Ovary (tissue), 9 donors: Measurements from ENCODE around the gene MRPL4. TPM values are rescaled to one million over a fixed set of nuclear protein-coding genes. Genes with fewer than 3 reads are reported as not detected.

Experiments
- DNase-seq, 5 donors: peaks; one replicate each; pipeline ENCODE4 v3.0.0-alpha.2; 2019 to 2020
- H3K27ac ChIP-seq, 2 donors: fragments of 200-600 bp; one replicate each; pipeline versions ENCODE4 v1.5.1 to v1.8.0; 2019 to 2022
- H3K27me3 ChIP-seq: fragments of 200-600 bp; one replicate; pipeline ENCODE4 v1.8.0; 2022
- H3K36me3 ChIP-seq: fragments of 200-600 bp; sonication (generic); one replicate; pipeline ENCODE4 v1.5.1; 2019
- H3K4me1 ChIP-seq: one replicate; pipeline ENCODE4 v1.8.1; 2013; ENCODE audit warnings: mild to moderate bottlenecking, moderate library complexity; ENCODE audit not compliant: insufficient read depth
- H3K4me3 ChIP-seq: fragments of 200-600 bp; sonication (generic); one replicate; pipeline ENCODE4 v1.5.1; 2017
- H3K9me3 ChIP-seq, 2 donors: fragments of 200-600 bp in 1 of 2; sonication (generic) in 1 of 2; one replicate each; pipeline versions ENCODE4 v1.5.1 to v1.8.1; 2013 to 2019; ENCODE audit warnings: mild to moderate bottlenecking in 1 of 2, moderate library complexity in 1 of 2
- CTCF ChIP-seq, 3 donors: fragments of 450-650 bp in 2 of 3; fragments of 200-600 bp in 1 of 3; IDR thresholded peaks; one replicate each; pipeline versions ENCODE4 v1.5.1 to v1.8.0; 2016 to 2022; ENCODE audit warnings: antibody characterized with exemption in 3 of 3, mild to moderate bottlenecking in 1 of 3
- EP300 ChIP-seq: sonication (generic); formaldehyde crosslinking; IDR thresholded peaks from one replicate; pipeline ENCODE4 v1.6.1; 2017; ENCODE audit warnings: antibody characterized with exemption
- POLR2A ChIP-seq: fragments of 450-650 bp; IDR thresholded peaks from one replicate; pipeline ENCODE4 v1.6.1; 2017; ENCODE audit warnings: antibody characterized with exemption, mild to moderate bottlenecking, moderate library complexity
- WGBS, 3 donors: extraction: QIAGEN DNeasy Blood & Tissue Kit in 1 of 3; methylation state at CpG; one replicate each; pipeline versions ENCODE4 v1.1.5 to v1.1.7; 2013 to 2017; 5-methylcytosine and 5-hydroxymethylcytosine counted together
- intact Hi-C, 4 donors: fragments of 100-400 bp; cut with DNase I; formaldehyde crosslinking; loops; one replicate each; pipeline versions ENCODE4 v1.11.0 to v1.15.1; 2022 to 2023
- polyA plus RNA-seq, 2 donors: library from polyadenylated mRNA; stranded (reverse); fragments of 200-250 nt in 1 of 2; fragments of 350-450 nt in 1 of 2; fragmentation: Illumina TruSeq in 1 of 2; extraction: RNeasy Lipid Tissue Mini Kit (QIAGEN cat#74804) in 1 of 2; gene quantifications; one replicate each; pipeline ENCODE4 v1.2.3, GENCODE V29; 2013 to 2014
- total RNA-seq, 7 donors: library from RNA; depleted of rRNA in 2 of 7; stranded (reverse); fragments of >200 nt in 2 of 7; fragmentation: NEBNext Ultra II Directional in 3 of 7; extraction: Animal tissue kit (Norgen Biotek cat#: 25700) in 3 of 7; gene quantifications; one replicate each; pipeline versions ENCODE4 v1.1.0 to v1.2.4, GENCODE V29; 2016 to 2023
- donor health status: DM: no; HTN: no; CAD: no; lungs with moderate emphysema.
- donor health status: DM: no; HTN: no; CAD: no.
- donor health status: Bipolar disorder and iron deficiency.
- donor health status: DM: yes; HTN: yes; CAD: no.
- donor health status: DM: no; HTN: no; CAD: no.
- donor health status: DM: yes; HTN: yes; CAD: no.

MRPL4 gene
- total and polyA plus RNA-seq, 9 donors: 4.7 to 73.3 (median 58.9) TPM

- Histone ChIP-seq H3K36me3 (no peaks in the 10 kb centered on the region), H3K27ac (no peak overlapping the region), H3K4me1 (no peaks in the 10 kb centered on the region), H3K4me3 (no peak overlapping the region), H3K27me3 (no peaks in the 10 kb centered on the region), H3K9me3 (no peaks in the 10 kb centered on the region)
- intact Hi-C loops: loop anchor here in 3 of 4 donors (5.0 to 10.0 kb wide), 3 partner anchors 65 to 327 kb away; partner anchors contain the start of genes OLFM2 (in 2 of the 3) and DNMT1 (in 1 of the 3)
- TF ChIP-seq CTCF (IDR thresholded peaks at IDR 0.05) (peak; percentile 31 to 56 (median 49)), POLR2A (no peak), EP300 (no peak)
- peak; percentile 73 to 85 (median 80) for DNase-seq
- WGBS, 3 donors: 56 to 61% (median 60%) methylated on average over 29 to 32 of the region's 32 CpGs
Measured at GRCh38 chr19:10259162-10259905, 7.3 kb downstream of the MRPL4 start.

- TF ChIP-seq CTCF (IDR thresholded peaks at IDR 0.05) (no peak), POLR2A (no peak), EP300 (no peak)
- no peaks in the 10 kb centered on the region for H3K27me3 ChIP-seq
- 65 to 77% (median 68%) methylated on average over 8 of the region's 8 CpGs for WGBS, 3 donors
- no peak overlapping the region for H3K27ac ChIP-seq
- DNase-seq: no peak
- H3K4me3 ChIP-seq: no peak overlapping the region
- intact Hi-C loops: no loop called here
- no peaks in the 10 kb centered on the region for H3K4me1 ChIP-seq
- no peaks in the 10 kb centered on the region for H3K36me3 ChIP-seq
- H3K9me3 ChIP-seq: no peaks in the 10 kb centered on the region
Measured at GRCh38 chr19:10260141-10260584, 8.1 kb downstream of the MRPL4 start.

DNA sequence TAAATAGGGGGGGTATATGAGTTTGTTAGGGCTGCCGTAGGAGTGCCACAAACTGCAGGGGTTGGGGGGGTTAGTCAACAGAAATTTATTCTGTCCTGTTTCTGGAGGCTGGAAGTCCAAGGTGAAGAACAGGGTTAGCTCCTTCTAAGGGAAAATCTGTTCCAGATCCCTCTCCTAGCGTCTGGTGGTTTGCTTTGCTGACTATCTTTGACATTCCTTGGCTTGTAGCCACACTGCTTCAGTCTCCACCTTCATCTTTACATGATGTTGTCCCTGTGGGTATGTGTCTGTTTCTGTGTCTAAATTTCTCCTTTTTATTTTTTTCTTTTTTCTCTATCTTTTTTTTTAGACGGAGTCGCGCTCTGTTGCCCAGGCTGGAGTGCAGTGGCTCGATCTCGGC is 10.8 kb downstream of the MRPL4 start:
- TF ChIP-seq EP300: no peak
- no peak for TF ChIP-seq CTCF (IDR thresholded peaks at IDR 0.05)
- TF ChIP-seq POLR2A: no peak
- WGBS, 3 donors: 58 to 66% (median 66%) methylated on average over 7 of the region's 7 CpGs
- Histone ChIP-seq H3K27me3 (no peaks in the 10 kb centered on the region), H3K27ac (no peak overlapping the region), H3K4me3 (no peak overlapping the region), H3K4me1 (no peaks in the 10 kb centered on the region), H3K36me3 (no peaks in the 10 kb centered on the region), H3K9me3 (no peaks in the 10 kb centered on the region)
- DNase-seq: no peak
- intact Hi-C loops: no loop called here

GRCh38 chr19:10266706-10267105 is 14.7 kb downstream of the MRPL4 start:
- Histone ChIP-seq H3K4me1 (peaks cover 8% of the 10 kb centered on the region), H3K36me3 (no peaks in the 10 kb centered on the region), H3K27me3 (no peaks in the 10 kb centered on the region), H3K4me3 (no peak overlapping the region), H3K9me3 (no peaks in the 10 kb centered on the region), H3K27ac (no peak overlapping the region)
- intact Hi-C loops: no loop called here
- TF ChIP-seq EP300 (no peak), CTCF (IDR thresholded peaks at IDR 0.05) (no peak), POLR2A (no peak)
- DNase-seq: no peak
- 71 to 78% (median 77%) methylated on average over 7 of the region's 7 CpGs for WGBS, 3 donors
